ENCODE data around the gene PTPN18. TPM values are rescaled to one million over a fixed set of nuclear protein-coding genes. Genes with fewer than 3 reads are reported as not detected.

Gene PTPN18
- total and polyA plus RNA-seq, 2 of the 4 experiments (the other 2 are of a cell fraction): 9.7 to 15.5 TPM

- no peak for DNase-seq
- Histone ChIP-seq H3K27me3 (ENCODE audit: control insufficient read depth, insufficient read depth, low read length) (no peaks in the 10 kb centered on the region), H4K5ac (ENCODE audit: low read depth, low read length) (no peak overlapping the region), H3K23ac (ENCODE audit: low read depth, low read length) (peak overlapping the region; percentile 92), H3K18ac (ENCODE audit: low read depth, low read length) (no peak overlapping the region), H2AK9ac (replicated peaks; ENCODE audit: low read depth, low read length, poor library complexity) (peak overlapping the region; percentile 100), H2AFZ (replicated peaks; ENCODE audit: low read length, poor library complexity) (peak overlapping the region; percentile 5), H3K4me2 (ENCODE audit: low read depth, low read length) (no peak overlapping the region), H4K91ac (ENCODE audit: insufficient read depth, low read depth, low read length) (no peak overlapping the region), H3K4me1 (ENCODE audit: control insufficient read depth, insufficient read depth, low read length) (peaks cover 10% of the 10 kb centered on the region; the same call in 1 of the 2 replicates), H3K4me3 (ENCODE audit: insufficient read depth, low read depth, low read length) (no peak overlapping the region), H2AK5ac (ENCODE audit: low read depth, low read length) (peak overlapping the region; percentile 4), H2BK120ac (ENCODE audit: low read depth, low read length) (no peak overlapping the region), H4K8ac (ENCODE audit: low read depth in 2 of 2, low read length in 2 of 2) (peak overlapping the region in 1 of 2 experiments; percentile 93; a peak in 1 of 4 replicates), H4K20me1 (ENCODE audit: insufficient read depth, low read length) (peaks cover 1% of the 10 kb centered on the region), H3K4ac (ENCODE audit: low read depth, low read length) (peak overlapping the region; percentile 97), H3K9ac (ENCODE audit: low read depth, low read length) (no peak overlapping the region), H3K9me3 (ENCODE audit: control insufficient read depth, insufficient read depth, low read length) (no peaks in the 10 kb centered on the region), H3K79me1 (ENCODE audit: low read depth in 1 of 2, low read length in 2 of 2) (peaks cover 37 to 80% of the 10 kb centered on the region in 2 experiments), H3K56ac (ENCODE audit: extremely low read depth, insufficient read depth, low read length) (no peak overlapping the region), H3K27ac (ENCODE audit: insufficient read depth, low read length) (no peak overlapping the region), H3K14ac (replicated peaks; ENCODE audit: low read depth, low read length) (0 out of 2 replicates have a peak overlapping the region, but pooled peaks have one; percentile 94), H2BK15ac (ENCODE audit: low read depth, low read length) (no peak overlapping the region), H2BK5ac (ENCODE audit: low read depth, low read length, poor library complexity, severe bottlenecking) (no peak overlapping the region), H2BK20ac (ENCODE audit: low read depth, low read length) (no peak overlapping the region), H3K36me3 (ENCODE audit: control insufficient read depth, insufficient read depth, low read length) (peaks cover 12% of the 10 kb centered on the region), H3K9me1 (ENCODE audit: insufficient read depth, low read length) (peaks cover 19% of the 10 kb centered on the region)
- intact Hi-C loops (cut with micrococcal nuclease) (loop anchor here (2.0 kb wide), 1 partner anchor 17 kb away; no protein-coding TSS in a partner anchor), dilution Hi-C loops (cut with HindIII; ENCODE audit: low sequenced_read_pairs, unreplicated experiment) (no loop called here), in situ Hi-C loops (cut with MboI; ENCODE audit: low sequenced_read_pairs) (loop anchor here (25.0 kb wide), 1 partner anchor 738 kb away; the partner anchor contains the start of gene PLEKHB2)
- BruUV-seq (replicated peaks): TSS peak; percentile 52
- no peak for ATAC-seq (ENCODE audit: low read depth)
- no CpG with 5 or more reads among the region's 3 CpGs for WGBS, 2 experiments (ENCODE audit: extremely low coverage in 2 of 2, insufficient read length in 1 of 2)
- TF ChIP-seq, protein P1, sequence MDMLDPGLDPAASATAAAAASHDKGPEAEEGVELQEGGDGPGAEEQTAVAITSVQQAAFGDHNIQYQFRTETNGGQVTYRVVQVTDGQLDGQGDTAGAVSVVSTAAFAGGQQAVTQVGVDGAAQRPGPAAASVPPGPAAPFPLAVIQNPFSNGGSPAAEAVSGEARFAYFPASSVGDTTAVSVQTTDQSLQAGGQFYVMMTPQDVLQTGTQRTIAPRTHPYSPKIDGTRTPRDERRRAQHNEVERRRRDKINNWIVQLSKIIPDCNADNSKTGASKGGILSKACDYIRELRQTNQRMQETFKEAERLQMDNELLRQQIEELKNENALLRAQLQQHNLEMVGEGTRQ (IDR thresholded peaks at IDR 0.05; ENCODE audit: low read depth, low read length): no peak
- TF ChIP-seq RFX5 (IDR thresholded peaks at IDR 0.05; ENCODE audit: low read depth, low read length) (no peak), CHD1 (IDR thresholded peaks at IDR 0.05; ENCODE audit: low read depth, low read length) (no peak), MAZ (IDR thresholded peaks at IDR 0.05; ENCODE audit: borderline replicate concordance, low read depth, low read length) (no peak), NFE2L2 (IDR thresholded peaks at IDR 0.05; ENCODE audit: low read depth, low read length) (no peak), FOS (IDR thresholded peaks at IDR 0.05; ENCODE audit: low read depth, low read length) (no peak), RAD21 (IDR thresholded peaks at IDR 0.05; ENCODE audit: low read length) (no peak), BHLHE40 (IDR thresholded peaks at IDR 0.05; ENCODE audit: low read depth, low read length) (no peak), SMC3 (IDR thresholded peaks at IDR 0.05; ENCODE audit: low read depth, low read length) (no peak), ELK1 (IDR thresholded peaks at IDR 0.05; ENCODE audit: borderline replicate concordance, low read depth, low read length) (no peak), MXI1 (IDR thresholded peaks at IDR 0.05; ENCODE audit: borderline replicate concordance, low read depth, low read length) (no peak), CTCF (conservative IDR thresholded peaks at IDR 0.05; ENCODE audit: low read depth, low read length) (no peak), CEBPB (IDR thresholded peaks at IDR 0.05; ENCODE audit: low read depth, low read length) (no peak), POLR2A (IDR thresholded peaks at IDR 0.05; ENCODE audit: low read depth, low read length) (no peak), MAFK (IDR thresholded peaks at IDR 0.05; ENCODE audit: low read depth, low read length) (no peak), RCOR1 (IDR thresholded peaks at IDR 0.05; ENCODE audit: insufficient replicate concordance, low read length) (no peak)
- POLR2A ChIA-PET (ENCODE audit: unreplicated experiment): no interaction called here
- CTCF ChIA-PET: interaction anchor here (1.0 kb wide), 1 partner anchor 32 kb away, joined by 3 read pairs; the partner anchor contains the start of gene IMP4
These were observed 18.0 kb downstream of the PTPN18 start for GRCh38 chr2:130373808-130374365.

All from IMR-90 (cell line).